T-helper 9 cell (primary cell): ENCODE results near the gene TAS2R19.

Experiments used
- DNase-seq: peaks from one replicate; pipeline ENCODE4 v3.0.0-alpha.2; 2020

The TAS2R19 gene

DNA sequence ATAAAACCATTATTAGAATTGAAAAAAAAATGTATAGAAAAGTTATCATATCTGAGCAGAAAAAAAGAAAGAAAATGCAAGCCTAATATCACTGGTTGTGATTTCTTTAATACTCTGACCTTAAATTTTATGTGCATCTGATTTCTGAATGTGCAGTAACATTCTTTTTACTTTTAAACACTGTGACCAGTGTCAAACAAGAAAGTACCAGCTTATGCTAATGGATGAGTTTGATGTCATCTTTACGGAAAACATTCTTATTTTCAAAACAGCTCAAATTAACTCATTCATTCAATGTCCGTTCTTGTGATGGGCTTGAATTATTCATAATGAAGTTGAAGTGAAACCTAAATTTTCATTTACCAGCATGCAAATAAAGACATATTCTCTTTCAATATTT, 35.6 kb downstream of the TAS2R19 start, which contains the start of gene TAS2R50:
Gene TAS2R50 (minus strand): TSS at position 101 of the 400 bp plus-strand sequence. CDS start 52 bp downstream, at position 49.
- DNase-seq = no peak

DNA sequence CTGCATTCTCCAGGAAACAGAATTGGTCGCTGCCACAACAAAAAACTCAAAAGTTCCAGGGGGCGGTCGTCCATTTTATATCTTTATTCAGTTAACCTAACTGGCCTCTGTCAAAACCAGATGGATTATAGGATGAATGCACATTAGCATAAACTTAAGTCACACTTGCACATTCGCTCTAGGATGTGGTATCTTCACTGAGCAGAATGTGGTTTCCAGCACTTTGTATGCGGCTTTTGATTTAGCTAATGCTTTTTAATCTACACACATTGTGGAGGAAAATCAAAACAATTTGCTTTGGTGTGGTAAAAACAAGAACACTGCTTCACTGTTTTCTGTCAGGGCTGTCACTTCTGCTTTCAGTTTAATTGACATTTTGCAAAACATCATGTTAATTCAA, 40.2 kb downstream of the TAS2R19 start:
- peak; percentile 7 for DNase-seq

DNA sequence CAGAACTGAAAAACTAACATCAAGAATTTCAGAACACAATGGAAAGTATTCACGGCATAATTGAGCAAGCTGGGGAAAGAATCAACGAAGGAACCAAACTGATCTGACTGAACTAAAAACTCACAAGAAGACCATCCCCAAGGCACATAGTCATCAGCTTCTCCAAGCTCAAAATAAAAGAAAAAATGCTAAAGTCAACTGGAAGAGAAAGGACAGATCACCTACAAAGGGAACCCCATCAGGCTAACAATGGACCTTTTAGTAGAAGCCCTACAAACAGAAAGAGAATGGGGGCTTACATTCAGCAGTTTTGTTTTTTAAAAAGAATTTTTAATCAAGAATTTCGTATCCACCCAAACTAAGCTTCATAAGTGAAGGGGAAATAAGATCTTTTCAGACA, 47.5 kb downstream of the TAS2R19 start:
- no peak for DNase-seq
